Measurements from ENCODE around the gene ABLIM3.

DNA sequence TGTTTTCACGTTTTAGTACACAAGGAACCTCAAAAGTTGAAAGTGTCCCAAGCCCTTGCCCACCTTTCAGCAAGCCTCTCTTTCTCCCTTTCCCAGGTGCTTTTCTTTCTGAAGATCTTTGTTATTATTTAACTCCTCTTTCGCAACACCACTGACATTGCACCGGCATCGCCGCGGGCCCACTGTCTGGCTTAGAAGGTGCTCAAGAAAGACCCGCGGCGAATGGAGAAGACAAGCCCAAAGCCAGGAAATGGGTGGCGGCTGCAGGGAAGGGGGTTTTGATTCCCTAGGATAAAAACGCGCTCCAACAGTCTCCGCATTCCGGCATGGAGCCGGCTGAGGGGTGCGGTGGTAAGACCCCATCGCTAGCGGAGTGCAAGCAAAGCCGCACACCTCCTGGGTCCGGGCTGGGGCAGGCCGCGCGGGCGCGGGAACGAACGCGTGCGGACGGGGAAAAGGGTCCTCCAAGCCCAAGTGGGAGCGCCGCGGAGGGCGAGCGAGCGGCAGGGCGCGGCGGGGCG is 130.0 kb downstream of the ABLIM3 start:
- TF ChIP-seq, protein P1, sequence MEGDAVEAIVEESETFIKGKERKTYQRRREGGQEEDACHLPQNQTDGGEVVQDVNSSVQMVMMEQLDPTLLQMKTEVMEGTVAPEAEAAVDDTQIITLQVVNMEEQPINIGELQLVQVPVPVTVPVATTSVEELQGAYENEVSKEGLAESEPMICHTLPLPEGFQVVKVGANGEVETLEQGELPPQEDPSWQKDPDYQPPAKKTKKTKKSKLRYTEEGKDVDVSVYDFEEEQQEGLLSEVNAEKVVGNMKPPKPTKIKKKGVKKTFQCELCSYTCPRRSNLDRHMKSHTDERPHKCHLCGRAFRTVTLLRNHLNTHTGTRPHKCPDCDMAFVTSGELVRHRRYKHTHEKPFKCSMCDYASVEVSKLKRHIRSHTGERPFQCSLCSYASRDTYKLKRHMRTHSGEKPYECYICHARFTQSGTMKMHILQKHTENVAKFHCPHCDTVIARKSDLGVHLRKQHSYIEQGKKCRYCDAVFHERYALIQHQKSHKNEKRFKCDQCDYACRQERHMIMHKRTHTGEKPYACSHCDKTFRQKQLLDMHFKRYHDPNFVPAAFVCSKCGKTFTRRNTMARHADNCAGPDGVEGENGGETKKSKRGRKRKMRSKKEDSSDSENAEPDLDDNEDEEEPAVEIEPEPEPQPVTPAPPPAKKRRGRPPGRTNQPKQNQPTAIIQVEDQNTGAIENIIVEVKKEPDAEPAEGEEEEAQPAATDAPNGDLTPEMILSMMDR (conservative IDR thresholded peaks at IDR 0.05; ENCODE audit: low read length): no peak
- no peak for TF ChIP-seq EZH2phosphoT487 (IDR thresholded peaks at IDR 0.05; ENCODE audit: borderline replicate concordance)
